Cardiac fibroblast (primary cell): ENCODE measurements around the gene MSL1.

Experiments
- DNase-seq, 2 donors: peaks; one replicate each; pipeline versions ENCODE4 v3.0.0 to v3.0.0-alpha.2; 2010; ENCODE audit warnings: low read depth in 2 of 2
- H3K4me3 ChIP-seq, 2 donors: replicated peaks in 1 of 2; 1 replicate in 1 of 2; 2 replicates in 1 of 2; pipeline ENCODE4 v1.5.1; 2011; ENCODE audit warnings: low read depth in 2 of 2, low read length in 2 of 2, mild to moderate bottlenecking in 2 of 2, moderate library complexity in 1 of 2
- CTCF ChIP-seq: IDR thresholded peaks from one replicate; pipeline ENCODE4 v1.5.1; 2011; ENCODE audit warnings: low read depth, mild to moderate bottlenecking, low read length, inconsistent platforms

Gene MSL1

GRCh38 chr17:40170325-40170724 is 48.6 kb downstream of the MSL1 start:
- no peak overlapping the region for H3K4me3 ChIP-seq
- no peak for DNase-seq
- TF ChIP-seq CTCF: no peak

GRCh38 chr17:40171750-40172149 is 50.0 kb downstream of the MSL1 start:
- no peak for DNase-seq
- H3K4me3 ChIP-seq: no peak overlapping the region
- TF ChIP-seq CTCF: no peak

- H3K4me3 ChIP-seq: no peak overlapping the region
- TF ChIP-seq CTCF: no peak
- DNase-seq: no peak
Measured at GRCh38 chr17:40173091-40173777, 51.5 kb downstream of the MSL1 start.

- no peak for TF ChIP-seq CTCF
- H3K4me3 ChIP-seq: no peak overlapping the region
- DNase-seq: no peak
Measured at GRCh38 chr17:40173778-40174135, 52.0 kb downstream of the MSL1 start.

- TF ChIP-seq CTCF: no peak
- no peak overlapping the region for H3K4me3 ChIP-seq
- no peak for DNase-seq
Measured at GRCh38 chr17:40174514-40174913, 52.7 kb downstream of the MSL1 start.

- DNase-seq: no peak
- no peak overlapping the region for H3K4me3 ChIP-seq
- no peak for TF ChIP-seq CTCF
Measured at GRCh38 chr17:40175928-40176753, 54.4 kb downstream of the MSL1 start.
